Measurements from ENCODE around the gene PCDHGB4.
"Not testable (repeated sequence)": the region's sequence is repeated elsewhere in the genome, so short reads cannot be mapped to it uniquely, and the experiment has no call there.

DNA sequence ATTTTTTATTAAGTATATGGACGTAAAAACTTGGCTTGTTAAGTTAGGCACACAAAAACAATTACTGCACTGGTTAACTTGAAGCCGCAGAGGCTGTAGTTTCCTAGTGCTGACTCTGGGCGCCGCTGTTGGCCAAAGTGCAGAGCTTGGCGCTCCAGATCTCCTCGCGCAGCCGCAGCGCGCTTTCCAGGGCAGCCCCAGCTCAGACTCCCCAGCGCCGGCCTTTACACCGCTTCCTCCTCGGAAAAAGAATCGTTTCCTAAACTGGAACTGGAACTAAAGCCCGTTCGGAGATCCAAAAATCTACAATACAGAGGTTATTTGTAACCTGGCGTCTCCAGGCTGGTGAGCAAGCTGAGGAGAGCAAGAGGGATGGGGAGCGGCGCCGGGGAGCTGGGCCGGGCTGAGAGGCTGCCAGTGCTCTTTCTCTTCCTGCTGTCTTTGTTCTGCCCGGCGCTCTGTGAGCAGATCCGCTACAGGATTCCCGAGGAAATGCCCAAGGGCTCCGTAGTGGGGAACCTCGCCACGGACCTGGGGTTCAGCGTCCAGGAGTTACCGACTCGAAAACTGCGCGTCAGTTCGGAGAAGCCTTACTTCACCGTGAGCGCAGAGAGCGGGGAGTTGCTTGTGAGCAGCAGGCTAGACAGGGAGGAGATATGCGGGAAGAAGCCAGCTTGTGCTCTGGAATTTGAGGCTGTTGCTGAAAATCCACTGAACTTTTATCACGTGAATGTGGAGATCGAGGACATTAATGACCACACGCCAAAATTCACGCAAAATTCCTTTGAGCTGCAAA lies 10.5 kb downstream of the PCDHGB4 start, which contains the start of gene PCDHGB5:
- not testable (repeated sequence) for TF ChIP-seq POLR2A (IDR thresholded peaks at IDR 0.05; ENCODE audit: low read length); GATA1 (IDR thresholded peaks at IDR 0.05; ENCODE audit: low read depth, low read length)

All from erythroblast (primary cell).